Lung (tissue), 12 donors: ENCODE data around the gene DLST. TPM values are rescaled to one million over a fixed set of nuclear protein-coding genes. Genes with fewer than 3 reads are reported as not detected.

Source experiments
- ATAC-seq: fragments of 200-7000 bp; cut with Tn5 transposase; one replicate; pipeline ENCODE4 v1.9.1; 2020; ENCODE audit warnings: moderate number of reproducible peaks; ENCODE audit not compliant: insufficient read depth, low FRiP score
- DNase-seq, 3 donors: peaks; one replicate each; pipeline ENCODE4 v3.0.0-alpha.2; 2013 to 2017
- H3K27ac ChIP-seq, 2 donors: one replicate each; pipeline ENCODE4 v1.5.1; 2013; ENCODE audit warnings: mild to moderate bottlenecking in 2 of 2, moderate library complexity in 2 of 2, control low read depth in 1 of 2, inconsistent platforms in 1 of 2, low read depth in 1 of 2, low read length in 1 of 2
- H3K27me3 ChIP-seq, 3 donors: one replicate each; pipeline ENCODE4 v1.5.1; 2013; ENCODE audit warnings: low read length in 2 of 3; ENCODE audit not compliant: control insufficient read depth in 3 of 3, insufficient read depth in 3 of 3
- H3K36me3 ChIP-seq, 4 donors: one replicate each; pipeline ENCODE4 v1.5.1; 2013; ENCODE audit warnings: low read length in 4 of 4, mild to moderate bottlenecking in 1 of 4, moderate library complexity in 1 of 4; ENCODE audit not compliant: control insufficient read depth in 4 of 4, insufficient read depth in 4 of 4
- H3K4me1 ChIP-seq, 5 donors: one replicate each; pipeline ENCODE4 v1.5.1; 2013; ENCODE audit warnings: low read length in 5 of 5, mild to moderate bottlenecking in 2 of 5, moderate library complexity in 1 of 5; ENCODE audit not compliant: control insufficient read depth in 5 of 5, insufficient read depth in 5 of 5
- H3K4me3 ChIP-seq: one replicate; pipeline ENCODE4 v1.5.1; 2013; ENCODE audit warnings: mild to moderate bottlenecking, control low read depth, moderate library complexity
- H3K9ac ChIP-seq, 2 donors: one replicate each; pipeline ENCODE4 v1.5.1; 2013; ENCODE audit warnings: low read length in 2 of 2, control low read depth in 1 of 2; ENCODE audit not compliant: insufficient read depth in 1 of 2
- H3K9me3 ChIP-seq, 4 donors: one replicate each; pipeline ENCODE4 v1.5.1; 2013; ENCODE audit warnings: low read length in 3 of 4, mild to moderate bottlenecking in 1 of 4, moderate library complexity in 1 of 4; ENCODE audit not compliant: control insufficient read depth in 4 of 4, insufficient read depth in 3 of 4
- WGBS, 2 donors: extraction: QIAGEN DNeasy Blood & Tissue Kit; methylation state at CpG; one replicate each; pipeline ENCODE4 v1.1.7; 2013; 5-methylcytosine and 5-hydroxymethylcytosine counted together
- polyA plus RNA-seq, 2 donors: library from polyadenylated mRNA; stranded (reverse); fragments of 200-250 nt; gene quantifications; one replicate each; pipeline ENCODE4 v1.2.1, GENCODE V29; 2013
- total RNA-seq, 2 donors: library from RNA; depleted of rRNA in 1 of 2; stranded (reverse); fragments of >200 nt in 1 of 2; gene quantifications; one replicate each; pipeline ENCODE4 v1.2.1, GENCODE V29; 2014 to 2021
- TF ChIP-seq, protein P1 (sequence below): IDR thresholded peaks from 2 replicates; pipeline ENCODE4 v1.5.1; 2012; ENCODE audit warnings: mild to moderate bottlenecking; ENCODE audit errors: control extremely low read depth, extremely low read depth
- donor health status: control.
- donor health status: control.
- donor health status: Bipolar disorder and iron deficiency.
- donor health status: healthy.
- donor health status: DM: yes; HTN: yes; CAD: no.

The DLST gene
- total and polyA plus RNA-seq, 4 donors = 37.3 to 79.1 (median 69.5) TPM

DNA sequence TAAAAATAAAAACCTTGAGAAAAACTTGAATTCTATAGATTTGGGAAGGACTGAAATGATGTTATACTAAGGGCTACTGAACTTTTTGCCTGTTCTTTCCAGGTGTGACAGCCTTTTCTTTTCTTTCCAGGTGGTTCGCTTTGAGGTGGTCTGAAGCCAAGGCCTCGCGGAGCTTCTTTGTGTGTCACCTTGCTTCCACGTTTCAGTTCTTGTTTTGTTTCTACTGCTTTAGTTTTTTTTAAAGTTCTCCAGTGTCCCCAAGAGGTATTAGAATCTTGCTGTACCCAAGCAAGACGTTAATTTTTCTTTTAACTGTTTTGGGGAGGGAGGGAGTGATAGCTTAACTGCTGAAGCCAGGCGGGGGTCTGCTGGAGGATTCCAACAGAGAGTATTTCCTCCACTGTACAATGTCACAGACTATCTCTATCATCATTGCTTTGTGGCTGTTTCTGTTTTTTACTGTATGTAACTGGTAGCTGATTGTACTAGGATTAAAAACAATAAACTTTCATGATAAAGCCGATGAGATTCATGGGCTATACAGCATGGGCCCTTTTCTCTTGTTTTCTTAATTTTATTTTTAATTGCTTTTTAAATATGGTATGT, 46.0 kb upstream of the DLST start:
- H3K4me3 ChIP-seq = no peak overlapping the region
- no peak overlapping the region for H3K27ac ChIP-seq
- ATAC-seq = no peak
- H3K27me3 ChIP-seq = no peaks in the 10 kb centered on the region
- peaks cover 6 to 28% (median 10%) of the 10 kb centered on the region in 4 donors for H3K36me3 ChIP-seq
- DNase-seq = no peak
- H3K9me3 ChIP-seq = no peaks in the 10 kb centered on the region
- TF ChIP-seq, protein P1, sequence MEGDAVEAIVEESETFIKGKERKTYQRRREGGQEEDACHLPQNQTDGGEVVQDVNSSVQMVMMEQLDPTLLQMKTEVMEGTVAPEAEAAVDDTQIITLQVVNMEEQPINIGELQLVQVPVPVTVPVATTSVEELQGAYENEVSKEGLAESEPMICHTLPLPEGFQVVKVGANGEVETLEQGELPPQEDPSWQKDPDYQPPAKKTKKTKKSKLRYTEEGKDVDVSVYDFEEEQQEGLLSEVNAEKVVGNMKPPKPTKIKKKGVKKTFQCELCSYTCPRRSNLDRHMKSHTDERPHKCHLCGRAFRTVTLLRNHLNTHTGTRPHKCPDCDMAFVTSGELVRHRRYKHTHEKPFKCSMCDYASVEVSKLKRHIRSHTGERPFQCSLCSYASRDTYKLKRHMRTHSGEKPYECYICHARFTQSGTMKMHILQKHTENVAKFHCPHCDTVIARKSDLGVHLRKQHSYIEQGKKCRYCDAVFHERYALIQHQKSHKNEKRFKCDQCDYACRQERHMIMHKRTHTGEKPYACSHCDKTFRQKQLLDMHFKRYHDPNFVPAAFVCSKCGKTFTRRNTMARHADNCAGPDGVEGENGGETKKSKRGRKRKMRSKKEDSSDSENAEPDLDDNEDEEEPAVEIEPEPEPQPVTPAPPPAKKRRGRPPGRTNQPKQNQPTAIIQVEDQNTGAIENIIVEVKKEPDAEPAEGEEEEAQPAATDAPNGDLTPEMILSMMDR = no peak
- 85% methylated on average over 7 of the region's 7 CpGs for WGBS, 2 donors
- no peak overlapping the region for H3K9ac ChIP-seq
- no peaks in the 10 kb centered on the region for H3K4me1 ChIP-seq

GRCh38 chr14:74836251-74836960, 45.3 kb upstream of the DLST start:
- ATAC-seq (no peak), DNase-seq (no peak)
- TF ChIP-seq, protein P1 = no peak
- Histone ChIP-seq H3K9me3 (no peaks in the 10 kb centered on the region), H3K27ac (no peak overlapping the region), H3K27me3 (no peaks in the 10 kb centered on the region), H3K4me3 (no peak overlapping the region), H3K9ac (no peak overlapping the region), H3K36me3 (peaks cover 4 to 22% (median 11%) of the 10 kb centered on the region in 4 donors), H3K4me1 (no peaks in the 10 kb centered on the region)
- WGBS, 2 donors = 86 to 96% methylated on average over 1 of the region's 1 CpG

- Histone ChIP-seq H3K9ac (peak overlapping the region in 1 of 2 donors; percentile 43), H3K27ac (no peak overlapping the region)
Measured at GRCh38 chr14:74838166-74838565, 43.5 kb upstream of the DLST start.

More at GRCh38 chr14:74838166-74838565, 43.5 kb upstream of the DLST start:
- WGBS, 2 donors = 28 to 29% methylated on average over 2 of the region's 2 CpGs
- Histone ChIP-seq H3K9me3 (no peaks in the 10 kb centered on the region), H3K27me3 (no peaks in the 10 kb centered on the region), H3K4me3 (no peak overlapping the region), H3K36me3 (peaks cover 4 to 19% (median 11%) of the 10 kb centered on the region in 4 donors), H3K4me1 (no peaks in the 10 kb centered on the region)
- peak in 2 of 3 donors; percentile 13 to 27 for DNase-seq
- TF ChIP-seq, protein P1 = no peak
- no peak for ATAC-seq
